ENCODE results near the gene ACP1.

The ACP1 gene

DNA sequence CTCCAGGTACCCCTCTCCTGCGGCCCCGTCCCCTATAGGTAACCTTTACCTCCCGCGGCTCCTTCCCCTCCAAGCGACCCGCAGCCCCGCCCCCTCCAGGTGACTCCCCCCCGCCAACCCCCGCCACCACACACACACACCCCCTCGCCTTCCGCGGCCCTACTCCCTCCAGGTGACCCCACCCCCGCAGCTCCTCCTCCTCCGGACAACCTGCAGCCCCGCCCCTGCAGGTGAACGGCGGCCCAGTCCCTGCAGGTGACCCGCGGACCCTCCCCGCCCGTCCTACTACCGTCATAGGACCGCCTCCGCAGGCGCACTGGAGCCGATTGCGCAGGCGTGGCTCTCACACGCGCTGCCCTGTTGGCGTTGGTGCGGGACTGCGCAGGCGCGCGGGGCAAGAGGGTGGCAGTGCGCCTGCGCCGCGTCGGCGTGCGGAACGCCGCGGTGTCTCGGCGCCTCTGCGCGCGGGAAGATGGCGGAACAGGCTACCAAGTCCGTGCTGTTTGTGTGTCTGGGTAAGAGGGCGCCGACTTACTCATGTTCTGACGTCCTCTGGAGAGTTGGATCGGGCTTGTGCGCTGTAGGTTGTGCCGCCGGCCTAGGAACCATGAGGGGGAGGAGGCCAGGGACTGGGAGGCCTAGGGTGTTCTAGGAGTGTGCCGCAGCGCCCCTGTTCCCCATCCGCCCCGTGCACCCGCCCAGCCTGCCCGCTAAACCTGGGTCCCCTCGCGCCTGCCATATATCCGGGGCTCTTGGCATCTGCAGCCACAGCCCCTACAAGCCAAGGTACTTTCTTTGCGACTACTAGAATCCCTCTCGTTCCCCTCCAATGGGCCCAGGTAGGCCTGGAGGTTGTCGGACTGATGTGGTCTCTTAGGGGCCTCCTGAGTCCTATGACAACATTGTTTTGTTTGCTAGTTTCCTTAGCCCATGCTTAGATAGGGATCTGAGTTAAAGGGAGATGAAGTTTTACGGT, at the start of gene ACP1:
TSS of gene ACP1 (plus strand) at position 455 of the 976 bp plus-strand sequence. CDS start at position 473, 18 bp downstream.
- peak; percentile 97 for DNase-seq

DNA sequence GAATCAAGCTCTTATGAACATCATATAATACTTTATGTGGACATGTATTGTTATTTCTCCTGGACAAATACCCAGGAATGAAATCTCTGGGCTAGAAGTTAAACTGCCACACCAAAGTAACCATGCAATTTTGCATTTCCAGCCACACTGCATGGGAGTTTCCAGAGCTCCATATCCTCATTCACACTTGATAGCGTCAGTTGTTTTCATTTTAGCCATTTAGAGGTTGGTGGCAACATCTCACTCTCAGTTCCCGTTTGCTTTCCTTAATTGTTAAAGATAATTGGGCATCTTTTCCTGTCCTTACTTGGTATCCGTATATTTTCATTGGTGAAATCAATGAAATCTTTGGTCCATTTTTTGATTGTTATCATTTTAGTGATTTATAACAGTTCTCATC, 48.7 kb upstream of the ACP1 start:
- no peak for DNase-seq

DNA sequence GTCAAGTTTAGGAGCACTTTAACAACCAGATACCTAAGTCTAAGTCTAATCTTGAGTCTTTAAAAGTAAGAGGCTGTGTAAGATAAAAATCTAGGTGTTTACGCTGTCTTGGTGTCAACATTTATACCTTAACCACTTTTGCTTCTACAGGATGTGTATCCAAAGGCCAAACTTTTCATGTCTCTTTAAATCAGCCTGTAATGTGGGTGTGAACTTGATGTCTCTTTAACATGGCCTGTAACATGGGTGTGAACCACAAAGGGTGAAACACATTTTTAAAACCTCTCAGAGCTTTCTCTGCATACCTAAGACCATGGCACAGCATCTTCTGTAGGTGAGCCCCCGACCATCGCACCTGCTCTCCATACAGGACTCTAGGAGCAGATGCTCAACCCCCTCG, 41.3 kb upstream of the ACP1 start:
- DNase-seq: no peak

DNA sequence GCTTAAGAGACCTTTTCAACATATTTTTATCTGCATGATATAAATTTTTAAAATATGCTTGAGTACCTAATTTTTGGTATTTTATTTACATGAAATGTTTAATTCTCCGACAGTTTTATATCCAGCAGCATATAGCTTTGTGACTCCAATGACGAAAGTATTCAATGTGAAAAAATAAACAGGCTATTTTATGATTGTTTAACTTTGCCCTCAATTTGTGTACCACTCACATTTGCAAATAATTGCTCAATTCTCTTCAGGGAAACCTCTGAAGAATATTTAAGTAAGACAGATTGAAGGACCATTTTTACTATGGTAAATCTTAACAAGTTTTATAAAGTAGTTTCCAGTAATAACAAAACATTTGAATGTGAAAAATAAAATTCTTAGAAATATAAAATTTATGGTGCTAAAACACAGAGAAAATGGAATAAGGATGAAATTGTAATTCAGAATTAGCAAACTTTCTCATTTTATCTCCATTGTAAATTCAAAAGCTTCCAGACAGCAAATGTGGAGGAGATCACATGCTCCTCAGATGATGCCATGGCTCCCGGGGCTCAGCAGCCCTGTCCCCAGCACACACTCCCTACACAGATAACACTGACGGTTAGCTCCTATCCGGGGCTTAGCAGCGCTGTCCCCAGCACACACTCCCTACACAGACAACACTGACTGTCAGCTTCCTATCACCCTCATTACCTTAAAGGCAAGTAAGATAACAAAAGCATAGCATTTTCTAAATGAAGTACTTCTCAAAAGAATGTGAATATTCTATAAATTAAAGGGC, 40.6 kb upstream of the ACP1 start:
- DNase-seq: no peak

DNA sequence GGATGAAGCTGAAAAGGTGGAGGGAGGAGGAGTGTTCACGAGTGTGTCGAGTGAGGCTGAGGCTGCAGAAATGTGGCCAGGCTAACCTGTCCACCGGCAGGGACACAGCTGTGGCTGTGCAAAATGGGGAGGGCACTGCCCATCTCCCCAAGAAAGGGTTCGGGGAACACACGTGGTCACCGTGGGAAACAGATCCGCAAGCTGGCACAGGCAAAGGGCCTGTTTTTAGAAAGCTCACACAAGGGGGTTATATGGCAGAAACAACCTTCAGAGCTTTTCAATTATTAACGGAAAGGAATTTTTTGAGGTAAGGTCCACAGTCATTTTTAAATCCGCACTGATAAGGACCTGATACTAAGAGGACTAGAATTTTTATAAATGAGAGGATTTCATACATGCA, 36.6 kb upstream of the ACP1 start:
- no peak for DNase-seq

DNA sequence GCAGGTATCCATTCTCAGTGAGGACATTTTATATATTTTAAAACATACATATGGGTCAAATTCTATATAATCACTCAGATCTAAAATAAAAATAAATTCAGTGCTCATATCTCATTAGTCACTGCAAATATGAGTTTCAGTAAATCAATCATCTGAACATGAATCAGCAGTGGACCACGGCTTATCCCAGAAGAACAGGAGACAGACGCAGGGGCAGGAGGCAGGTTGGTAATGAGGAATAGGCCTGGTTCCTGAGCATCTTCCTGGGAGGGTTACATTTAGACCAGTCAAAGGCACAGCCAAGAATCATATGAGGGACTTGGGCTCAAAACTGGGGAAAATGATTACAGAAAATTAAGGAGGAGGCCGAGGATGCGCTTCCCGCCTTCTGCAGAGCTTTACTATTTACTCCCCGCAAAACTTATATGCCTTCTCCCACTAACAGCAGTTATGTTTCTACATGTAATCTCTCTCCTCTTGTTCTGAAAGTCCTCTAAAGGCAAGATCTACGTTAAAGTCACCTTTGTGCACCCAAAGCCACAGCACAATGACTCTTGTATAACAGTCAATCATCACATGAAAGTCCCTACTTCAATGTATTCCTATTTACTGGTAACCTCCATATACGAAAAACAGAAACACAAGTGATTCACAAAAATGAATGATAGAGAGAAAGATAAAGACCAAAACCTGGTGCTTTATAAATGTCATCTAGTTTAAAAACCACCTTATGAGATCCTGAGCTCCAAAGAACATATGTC, 36.0 kb upstream of the ACP1 start:
- no peak for DNase-seq

DNA sequence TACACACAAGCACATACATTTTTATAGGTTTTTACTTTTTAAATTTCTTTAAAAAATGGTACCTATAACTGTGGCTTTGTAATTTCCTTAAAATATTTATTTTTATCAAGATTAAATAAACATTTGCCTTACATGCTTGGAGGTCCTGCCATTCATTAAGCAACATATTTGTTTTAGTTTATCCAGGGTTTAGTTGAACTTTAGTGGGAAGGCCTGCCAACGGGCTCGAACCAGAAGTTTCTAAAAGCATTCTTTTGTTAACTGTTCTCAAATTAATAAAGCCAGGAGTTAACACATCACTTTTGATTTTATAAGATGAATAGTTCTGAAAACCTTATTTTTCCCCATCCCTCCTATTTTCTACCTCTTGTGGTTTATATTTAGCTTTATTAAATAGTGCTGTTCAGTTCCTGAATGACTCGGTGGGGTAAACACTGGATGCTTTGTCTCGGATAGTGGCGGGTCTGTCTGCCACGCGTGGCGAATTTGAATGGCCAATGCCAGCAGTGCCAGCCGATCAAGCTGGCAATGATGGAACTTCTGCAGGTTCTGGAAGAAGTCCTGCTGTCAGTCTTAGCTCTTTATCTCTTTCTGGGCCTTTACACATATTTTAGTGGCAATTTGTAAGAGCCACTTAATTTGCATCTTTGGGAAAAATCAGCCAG, 33.1 kb upstream of the ACP1 start:
- DNase-seq: no peak

DNA sequence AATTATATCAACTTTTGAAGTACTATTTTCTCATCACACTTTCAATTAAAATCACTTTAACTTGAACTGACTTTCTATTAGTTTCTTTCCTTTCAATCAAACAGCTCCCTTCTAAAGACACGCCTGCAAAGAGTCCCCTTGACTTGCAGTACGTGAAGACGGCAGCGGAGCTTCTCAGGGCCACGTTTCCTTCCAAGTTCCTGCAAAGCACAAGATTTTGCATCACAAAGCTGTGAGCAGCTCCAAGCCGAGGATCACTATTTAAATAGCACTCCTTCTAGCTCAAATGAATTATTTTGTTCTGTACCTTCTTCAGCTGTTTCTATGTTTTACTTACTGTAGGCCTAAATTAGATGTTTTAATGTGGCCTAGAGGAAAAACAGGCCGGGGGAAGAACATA, 31.7 kb upstream of the ACP1 start:
- no peak for DNase-seq

DNA sequence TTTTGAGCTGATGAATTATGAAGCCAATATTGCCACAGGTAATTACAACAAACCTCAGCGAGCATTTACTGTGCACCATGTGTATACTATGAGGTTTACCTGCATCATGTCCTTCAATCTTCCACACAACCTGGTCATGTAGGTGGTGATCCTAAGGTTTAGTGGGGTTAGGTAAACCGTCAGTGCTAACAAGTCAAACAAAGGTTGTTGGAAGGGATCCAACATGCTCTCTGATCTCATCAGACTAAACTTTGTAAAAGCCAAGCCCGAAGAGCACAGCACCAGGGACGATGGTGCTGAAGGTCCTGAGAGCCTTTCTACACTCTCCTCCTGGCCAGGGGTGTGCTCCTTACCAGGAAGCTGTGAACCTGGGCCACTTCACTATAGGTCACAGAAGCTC, 30.3 kb upstream of the ACP1 start:
- no peak for DNase-seq

DNA sequence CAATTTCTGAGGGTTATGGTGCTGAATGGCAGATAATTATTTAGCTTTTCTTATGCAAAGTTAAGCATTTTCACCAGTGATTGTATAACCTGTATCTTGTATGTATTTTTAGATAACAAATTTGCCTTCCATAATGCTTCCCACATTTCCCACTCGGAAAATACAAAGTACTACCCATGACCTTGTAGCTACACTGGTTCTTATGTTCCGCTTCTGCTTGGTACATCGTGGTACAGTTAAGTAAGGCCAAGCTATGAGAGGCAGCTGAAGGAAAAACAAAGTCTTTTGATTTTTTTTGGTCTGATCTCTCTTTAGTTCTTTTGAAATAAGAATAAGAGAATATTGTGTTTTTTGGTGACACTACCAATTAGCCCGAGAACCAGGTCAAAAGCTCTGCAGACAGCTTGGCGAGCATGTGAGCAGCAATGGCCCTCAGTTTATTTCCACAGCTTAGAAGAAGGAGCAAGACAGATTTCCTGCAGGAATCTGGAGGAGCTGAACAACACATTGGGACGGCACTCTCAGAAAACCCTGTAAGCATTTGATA, 27.7 kb upstream of the ACP1 start:
- DNase-seq: no peak

DNA sequence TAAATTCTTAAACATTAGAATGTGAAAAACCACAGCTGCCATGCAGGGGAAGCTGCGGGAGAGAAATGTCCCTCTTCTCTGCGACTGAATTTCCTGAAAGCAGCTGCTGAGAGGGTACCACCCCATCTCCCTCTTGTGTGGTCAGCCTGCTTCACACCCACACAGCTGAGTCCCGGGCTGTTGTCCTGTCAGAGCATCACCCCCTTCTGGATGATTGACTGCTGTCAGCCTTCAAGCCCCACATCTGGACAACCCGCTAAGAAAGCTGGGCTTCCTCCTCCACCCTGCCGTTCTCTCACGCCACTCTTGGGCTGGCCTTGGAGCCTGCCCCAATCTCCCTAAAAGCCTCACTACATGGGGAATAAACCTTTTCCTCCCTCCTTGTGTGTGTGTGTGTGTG, 26.9 kb upstream of the ACP1 start:
- no peak for DNase-seq

DNA sequence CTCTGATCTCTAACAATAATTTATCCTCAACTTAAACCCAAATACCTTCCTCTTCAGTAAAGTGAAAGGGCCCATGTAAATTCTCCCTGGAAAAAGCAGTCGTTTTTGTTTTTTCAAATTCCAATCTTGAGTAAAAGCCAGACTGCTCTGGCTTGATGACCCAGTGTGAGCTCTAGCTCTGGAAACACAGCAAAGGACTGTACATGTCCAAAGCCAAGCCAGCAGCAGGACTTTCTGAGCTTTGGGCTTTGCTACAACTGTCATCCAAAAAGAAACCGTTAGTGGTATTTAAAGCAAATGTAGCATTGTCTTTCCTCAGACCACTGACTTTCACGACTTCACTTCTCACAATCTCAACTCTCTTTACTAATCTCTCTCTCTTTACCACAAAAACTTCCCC, 26.3 kb upstream of the ACP1 start:
- no peak for DNase-seq

DNA sequence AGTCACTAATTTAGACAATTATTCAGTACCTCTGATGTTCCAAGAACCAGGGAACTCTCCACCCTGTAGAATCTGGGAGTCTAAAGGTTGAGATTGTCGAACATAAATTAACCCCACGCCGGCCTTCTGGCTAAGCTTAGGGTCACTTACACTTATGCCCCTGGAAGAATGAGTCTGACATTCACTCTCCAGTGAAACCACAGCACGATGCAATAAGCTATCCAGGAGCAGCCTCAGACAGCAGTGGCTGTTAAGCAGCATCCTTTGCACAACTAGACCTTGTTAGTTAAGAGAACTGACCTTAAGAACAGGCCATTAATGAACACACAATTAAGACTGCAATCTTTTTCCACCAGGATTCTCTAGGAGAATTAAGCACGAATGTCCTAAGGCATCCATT, 25.9 kb upstream of the ACP1 start:
- no peak for DNase-seq

DNA sequence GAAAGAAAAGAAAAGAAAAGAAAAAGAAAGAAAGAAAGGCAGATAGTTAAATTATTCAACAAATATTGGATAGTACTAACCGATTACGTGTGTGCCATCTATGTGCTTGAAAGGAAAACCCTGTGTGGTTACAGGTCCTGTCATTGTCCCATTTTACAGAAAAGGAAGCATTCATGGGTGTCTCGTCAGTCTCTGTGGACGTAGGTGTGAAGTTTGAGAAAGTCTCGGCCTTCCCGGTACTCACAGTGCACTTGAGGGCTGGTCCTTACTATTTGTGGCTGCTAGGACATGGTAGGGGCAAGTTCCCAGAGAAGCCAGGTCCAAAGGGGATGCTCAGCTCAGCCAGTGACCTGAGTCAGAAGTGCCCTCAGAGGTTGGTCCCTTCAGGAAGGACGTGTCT, 20.2 kb upstream of the ACP1 start:
- no peak for DNase-seq

DNA sequence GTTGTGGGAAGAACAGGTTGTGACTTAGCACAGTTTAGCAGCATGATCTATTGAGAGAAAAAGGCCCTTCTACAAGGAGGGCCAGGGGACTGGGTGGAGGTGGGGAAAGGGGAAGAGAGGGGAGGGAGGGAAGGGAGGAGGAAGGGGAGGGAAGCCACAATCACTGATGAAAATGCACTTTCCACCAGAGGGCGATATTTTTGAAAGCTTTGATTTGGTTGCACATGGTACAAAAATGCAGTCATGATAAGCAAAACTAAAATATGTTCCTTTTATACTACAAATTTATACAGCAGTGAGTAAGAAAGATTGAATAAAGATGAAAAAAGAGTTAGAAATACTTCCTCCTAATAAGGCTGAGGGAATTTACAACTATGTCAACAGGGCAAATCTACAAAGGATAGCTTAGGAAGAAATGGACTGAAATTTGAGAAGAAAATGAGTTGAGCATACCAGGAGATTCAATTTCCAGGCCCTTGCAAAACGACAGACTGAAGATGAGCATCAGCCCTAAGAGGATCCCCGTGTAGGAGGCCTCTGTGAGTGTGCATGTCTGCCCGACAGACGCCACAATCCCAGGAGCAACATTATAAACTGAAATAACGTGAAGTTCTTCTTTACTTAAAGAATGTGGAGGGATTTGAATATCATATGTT, 18.1 kb upstream of the ACP1 start:
- DNase-seq: peak; percentile 48

DNA sequence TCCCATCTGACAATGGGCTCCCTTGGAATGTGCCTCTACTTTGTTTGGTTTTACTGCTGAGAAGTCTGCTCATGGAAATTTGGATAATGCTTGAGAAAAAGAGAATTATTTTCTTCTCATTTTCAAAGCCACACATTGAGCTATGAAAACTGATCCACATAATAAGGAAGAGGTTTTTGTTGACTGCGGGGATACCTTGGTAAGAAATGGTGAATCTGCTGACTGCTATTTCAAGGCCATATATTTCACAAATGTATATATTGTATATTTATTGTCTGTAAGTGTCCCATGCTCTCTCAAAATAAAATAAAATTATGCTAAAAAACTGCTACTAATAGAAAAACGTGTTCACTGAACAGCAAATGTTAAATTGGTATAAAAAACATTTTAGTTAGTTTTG, 16.0 kb upstream of the ACP1 start:
- DNase-seq: no peak

DNA sequence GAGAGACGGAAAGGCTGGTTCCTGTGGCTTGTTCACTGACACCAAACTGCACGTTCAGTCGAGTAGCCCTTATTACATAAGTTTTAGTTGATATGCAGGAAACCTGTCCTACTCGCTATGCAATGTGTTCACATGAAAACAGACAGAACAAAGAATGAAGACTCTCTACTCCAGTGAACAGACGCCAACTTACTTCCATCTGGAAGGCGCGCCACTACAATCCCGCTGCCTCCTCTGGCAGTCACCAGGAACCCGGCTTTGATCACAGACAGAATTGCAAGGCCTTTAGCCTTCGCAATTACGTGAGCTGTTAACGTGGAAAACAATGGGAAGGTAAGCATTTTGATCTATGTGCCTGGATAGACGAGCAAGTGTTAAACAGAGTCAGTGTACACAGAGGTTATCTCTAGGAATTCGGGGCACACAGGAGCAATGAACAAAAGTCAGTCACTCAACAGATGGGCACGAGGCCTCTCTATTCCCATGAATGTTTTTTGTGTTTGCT, 15.2 kb upstream of the ACP1 start:
- DNase-seq: no peak

DNA sequence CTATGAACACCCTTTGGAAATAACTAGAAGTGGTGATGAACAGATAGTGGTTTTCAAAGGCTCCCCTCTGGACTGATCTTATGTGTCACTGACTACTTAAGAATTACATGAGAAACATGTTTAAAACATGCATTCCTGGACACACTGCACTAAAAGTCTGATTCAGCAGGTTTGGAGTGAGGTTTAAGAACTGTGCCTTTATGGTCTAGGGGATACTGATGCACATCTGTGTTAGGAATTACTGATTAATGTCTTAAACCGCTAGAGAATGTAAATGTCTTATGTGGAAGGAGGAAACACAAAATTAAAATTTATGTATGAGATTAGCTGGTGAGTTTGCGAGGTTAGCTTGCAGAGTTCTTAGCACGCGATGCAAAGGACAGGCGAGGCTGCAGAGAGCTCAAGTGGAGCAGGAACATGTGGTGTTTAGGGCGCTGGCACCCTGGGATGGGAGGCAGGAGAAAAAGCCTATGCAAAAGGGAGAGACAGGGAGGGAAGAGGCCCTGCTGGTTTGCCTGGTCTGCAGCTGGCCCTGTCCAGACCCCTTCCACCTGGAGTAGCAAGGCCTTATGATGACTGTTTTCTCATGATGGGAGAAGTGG, 12.6 kb upstream of the ACP1 start:
- DNase-seq: no peak

DNA sequence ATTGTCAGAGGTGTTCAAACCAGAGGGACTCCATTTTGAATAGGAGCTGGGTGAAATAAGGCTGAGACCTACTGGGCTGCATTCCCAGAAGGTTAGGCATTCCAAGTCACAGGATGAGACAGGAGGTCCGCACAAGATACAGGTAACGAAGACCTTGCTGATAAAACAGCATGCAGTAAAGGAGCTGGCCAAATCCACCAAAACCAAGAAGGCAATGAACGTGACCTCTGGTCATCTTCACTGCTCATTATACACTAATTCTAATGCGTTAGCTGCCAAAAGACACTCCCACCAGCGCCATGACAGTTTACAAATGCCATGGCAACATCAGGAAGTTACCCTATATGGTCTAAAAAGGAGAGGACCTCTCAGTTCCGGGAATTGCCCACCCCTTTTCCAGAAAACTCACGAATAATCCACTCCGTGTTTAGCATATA, 11.5 kb upstream of the ACP1 start:
- no peak for DNase-seq

DNA sequence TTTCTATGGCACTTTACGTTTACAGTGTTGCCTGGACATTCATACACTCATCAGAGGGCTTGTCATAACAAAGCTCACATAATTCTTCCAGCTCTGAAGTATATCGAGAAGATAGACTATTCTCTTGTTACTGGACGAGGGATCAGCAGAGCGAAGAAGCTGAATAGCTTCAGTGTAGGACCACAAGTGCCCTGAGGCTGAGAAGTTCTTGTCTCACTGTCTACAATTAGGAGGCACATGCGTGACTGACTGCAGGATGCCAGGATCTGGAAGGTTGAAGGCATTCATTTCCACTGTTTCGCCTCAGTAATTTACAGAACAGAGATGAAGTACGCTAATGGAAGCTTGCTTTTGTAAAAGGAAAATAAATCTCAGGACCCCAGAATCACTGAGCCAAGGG, 10.5 kb upstream of the ACP1 start:
- no peak for DNase-seq

DNA sequence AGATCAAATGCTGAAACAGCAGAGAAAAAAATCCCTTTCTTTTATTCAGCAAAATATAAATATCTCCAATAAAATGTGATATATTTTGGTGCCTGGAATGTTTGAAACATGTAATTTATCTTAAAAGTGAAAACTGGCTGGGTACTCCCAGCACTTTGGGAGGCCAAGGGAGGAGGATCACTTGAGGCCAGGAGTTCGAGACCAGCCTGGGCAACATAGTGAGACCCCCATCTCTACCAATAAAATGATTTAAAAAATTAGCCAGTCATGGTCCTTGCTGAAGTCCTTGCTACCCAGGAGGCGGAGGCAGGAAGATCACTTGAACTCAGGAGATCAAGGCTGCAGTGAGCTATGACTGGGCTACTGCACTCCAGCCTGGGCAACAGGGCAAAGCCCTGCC, 9.6 kb upstream of the ACP1 start:
- no peak for DNase-seq
